Naive thymus-derived CD4-positive, alpha-beta T cell (primary cell): ENCODE data around the gene NUP43. TPM values are rescaled to one million over a fixed set of nuclear protein-coding genes. Genes with fewer than 3 reads are reported as not detected.
"Not testable (repeated sequence)": the region's sequence is repeated elsewhere in the genome, so short reads cannot be mapped to it uniquely, and the experiment has no call there.

Experiments
- ATAC-seq: fragments of 150-1000 bp; cut with Tn5 transposase; 2 replicates; pipeline ENCODE4 v1.10.0; 2021; ENCODE audit warnings: mild to moderate bottlenecking, moderate library complexity
- CTCF ChIA-PET: fragments of 350-600 bp; sonication (Branson Sonifier 250); formaldehyde crosslinking; loops from one replicate; lab custom pipeline; 2021; ENCODE audit warnings: antibody characterized with exemption; lab: Charles Lee
- POLR2A ChIA-PET: fragments of 350-600 bp; sonication (Branson Sonifier 250); formaldehyde crosslinking; loops from one replicate; lab custom pipeline; 2021; ENCODE audit warnings: antibody characterized with exemption, inconsistent platforms; lab: Charles Lee
- DNase-seq, 9 donors: peaks; one replicate each; pipeline versions ENCODE4 v3.0.0 to v3.0.0-alpha.2; 2020 to 2022; ENCODE audit warnings: mixed read lengths in 1 of 9
- H3K27ac ChIP-seq: one replicate; pipeline ENCODE4 v1.7.0; 2013; ENCODE audit warnings: mild to moderate bottlenecking, low read depth, low read length, moderate library complexity
- H3K27me3 ChIP-seq, 2 donors: one replicate each; pipeline ENCODE4 v1.7.0; 2013; ENCODE audit warnings: low read length in 2 of 2, mild to moderate bottlenecking in 2 of 2, moderate library complexity in 2 of 2; ENCODE audit not compliant: control insufficient read depth in 2 of 2, insufficient read depth in 2 of 2
- H3K36me3 ChIP-seq, 3 experiments: 1 replicate in 2 of 3; 2 replicates in 1 of 3; pipeline ENCODE4 v1.7.0; 2013; ENCODE audit warnings: low read length in 3 of 3, mild to moderate bottlenecking in 3 of 3, moderate library complexity in 1 of 3; ENCODE audit not compliant: insufficient read depth in 3 of 3, control insufficient read depth in 2 of 3
- H3K4me1 ChIP-seq, 2 donors: one replicate each; pipeline ENCODE4 v1.7.0; 2013; ENCODE audit warnings: low read length in 2 of 2, mild to moderate bottlenecking in 2 of 2, moderate library complexity in 1 of 2; ENCODE audit not compliant: control insufficient read depth in 2 of 2, insufficient read depth in 2 of 2
- H3K4me3 ChIP-seq: 2 replicates; pipeline ENCODE4 v1.7.0; 2013; ENCODE audit warnings: mild to moderate bottlenecking, low read length
- H3K9me3 ChIP-seq, 3 experiments: 1 replicate in 2 of 3; 2 replicates in 1 of 3; pipeline ENCODE4 v1.7.0; 2013; ENCODE audit warnings: low read length in 3 of 3; ENCODE audit not compliant: control insufficient read depth in 2 of 3
- H3K27ac Mint-ChIP-seq, 9 donors: one replicate each; pipeline ENCODE4 v1.8.0; 2020 to 2022; ENCODE audit warnings: mixed read lengths in 9 of 9, mild to moderate bottlenecking in 8 of 9, moderate library complexity in 5 of 9, inconsistent platforms in 2 of 9
- H3K27me3 Mint-ChIP-seq, 5 donors: one replicate each; pipeline ENCODE4 v1.8.0; 2021 to 2022; ENCODE audit warnings: mixed read lengths in 5 of 5, mild to moderate bottlenecking in 1 of 5
- H3K36me3 Mint-ChIP-seq, 5 donors: one replicate each; pipeline ENCODE4 v1.8.0; 2020 to 2022; ENCODE audit warnings: mixed read lengths in 5 of 5, mild to moderate bottlenecking in 3 of 5, inconsistent platforms in 1 of 5
- H3K4me1 Mint-ChIP-seq, 7 donors: one replicate each; pipeline ENCODE4 v1.8.0; 2020 to 2022; ENCODE audit warnings: mixed read lengths in 7 of 7, mild to moderate bottlenecking in 3 of 7, inconsistent platforms in 1 of 7
- H3K4me3 Mint-ChIP-seq, 10 donors: one replicate each; pipeline ENCODE4 v1.8.0; 2020 to 2022; ENCODE audit warnings: mild to moderate bottlenecking in 10 of 10, mixed read lengths in 10 of 10, moderate library complexity in 6 of 10, inconsistent platforms in 2 of 10
- H3K9me3 Mint-ChIP-seq, 11 donors: one replicate each; pipeline ENCODE4 v1.8.0; 2020 to 2022; ENCODE audit warnings: mixed read lengths in 11 of 11, mild to moderate bottlenecking in 4 of 11, inconsistent platforms in 1 of 11, moderate library complexity in 1 of 11
- intact Hi-C, 2 donors: fragments of 100-400 bp; cut with micrococcal nuclease; formaldehyde crosslinking; loops; one replicate each; pipeline ENCODE4 v1.15.1; 2023
- polyA plus RNA-seq, 2 donors: library from polyadenylated mRNA; unstranded; fragments of 300-500 nt; fragmentation: Illumina TruSeq; gene quantifications; one replicate each; pipeline ENCODE4 v1.2.3, GENCODE V29; 2021
- total RNA-seq, 6 experiments: library from RNA in 5 of 6; stranded (reverse) in 5 of 6; gene quantifications; 1 replicate in 5 of 6; 2 replicates in 1 of 6; pipeline ENCODE4 v1.2.3 and lab custom pipeline; 2021 to 2026

Gene NUP43
- total and polyA plus RNA-seq, 7 experiments from 2014 or later: 5.1 to 70.7 (median 20.5) TPM

DNA sequence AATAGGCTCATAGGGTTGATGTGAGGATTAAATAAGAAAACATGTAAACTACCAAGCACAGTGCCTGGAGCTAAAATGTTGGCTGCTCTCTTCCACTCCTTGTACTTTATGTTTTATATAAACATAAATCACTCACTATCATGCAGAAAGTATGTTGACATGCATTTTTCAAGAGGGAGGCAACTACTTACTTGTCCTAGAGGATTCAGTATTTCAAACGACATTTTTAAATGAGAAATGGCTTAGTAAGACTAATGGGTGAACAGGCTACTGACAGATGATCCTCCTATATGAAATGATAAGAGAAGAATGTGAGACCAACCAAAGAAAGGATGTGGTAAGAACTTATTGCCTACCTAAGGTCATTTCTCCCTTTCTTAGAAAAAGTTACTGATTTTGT is 49.4 kb downstream of the NUP43 start:
- H3K36me3 ChIP-seq: peaks cover 7 to 33% (median 8%) of the 10 kb centered on the region in 3 experiments
- no peaks in the 10 kb centered on the region for H3K4me1 ChIP-seq
- H3K4me3 ChIP-seq: no peak overlapping the region
- Mint-ChIP-seq H3K9me3 (no peaks in the 10 kb centered on the region), H3K27ac (peak overlapping the region in 4 of 9 donors; percentile 3 to 62 (median 59)), H3K27me3 (no peaks in the 10 kb centered on the region), H3K4me3 (no peak overlapping the region), H3K4me1 (peaks cover 4 to 51% (median 33%) of the 10 kb centered on the region in 7 donors), H3K36me3 (peaks cover 2 to 10% (median 8%) of the 10 kb centered on the region in 5 donors)
- CTCF ChIA-PET: interaction anchor here (0.7 kb wide), 1 partner anchor 27 kb away, joined by 3 read pairs; no protein-coding TSS in a partner anchor
- DNase-seq (no peak), ATAC-seq (no peak)
- no peak overlapping the region for H3K27ac ChIP-seq
- POLR2A ChIA-PET: no interaction called here
- H3K27me3 ChIP-seq: no peaks in the 10 kb centered on the region
- no peaks in the 10 kb centered on the region for H3K9me3 ChIP-seq
- intact Hi-C loops: no loop called here

DNA sequence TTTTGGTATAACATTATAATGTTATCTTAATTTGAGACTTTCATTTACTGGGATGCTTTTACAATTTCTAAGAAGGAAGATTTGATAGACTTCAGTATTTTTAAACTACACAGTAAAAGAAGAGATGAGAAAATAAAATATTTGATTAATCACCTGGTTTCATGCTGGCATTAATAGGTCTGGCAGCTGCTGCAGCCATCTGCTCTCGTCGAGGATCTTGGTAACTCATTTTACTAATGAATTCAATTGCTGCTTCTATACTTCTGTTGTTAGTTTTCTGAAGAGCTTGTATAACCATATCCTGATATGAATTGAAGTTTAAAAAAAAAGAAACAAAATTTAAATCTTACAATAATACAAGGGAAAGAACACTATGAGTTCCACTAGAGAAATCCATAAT is 51.4 kb downstream of the NUP43 start:
- ATAC-seq (no peak), DNase-seq (no peak)
- no peaks in the 10 kb centered on the region for H3K27me3 ChIP-seq
- H3K4me1 ChIP-seq: no peaks in the 10 kb centered on the region
- CTCF ChIA-PET: no interaction called here
- no peaks in the 10 kb centered on the region for H3K9me3 Mint-ChIP-seq
- H3K4me3 ChIP-seq: no peak overlapping the region
- no peaks in the 10 kb centered on the region for H3K9me3 ChIP-seq
- no peak overlapping the region for H3K27ac ChIP-seq
- peaks cover 7 to 14% (median 11%) of the 10 kb centered on the region in 5 donors for H3K36me3 Mint-ChIP-seq
- peak overlapping the region in 1 of 9 donors; percentile 21 for H3K27ac Mint-ChIP-seq
- intact Hi-C loops: no loop called here
- POLR2A ChIA-PET: interaction anchor here (1.3 kb wide), 1 partner anchor 22 kb away, joined by 3 read pairs; no protein-coding TSS in a partner anchor
- peaks cover 8 to 41% (median 8%) of the 10 kb centered on the region in 3 experiments for H3K36me3 ChIP-seq
- peaks cover 4 to 41% (median 28%) of the 10 kb centered on the region in 7 donors for H3K4me1 Mint-ChIP-seq
- H3K4me3 Mint-ChIP-seq: no peak overlapping the region
- H3K27me3 Mint-ChIP-seq: no peaks in the 10 kb centered on the region

DNA sequence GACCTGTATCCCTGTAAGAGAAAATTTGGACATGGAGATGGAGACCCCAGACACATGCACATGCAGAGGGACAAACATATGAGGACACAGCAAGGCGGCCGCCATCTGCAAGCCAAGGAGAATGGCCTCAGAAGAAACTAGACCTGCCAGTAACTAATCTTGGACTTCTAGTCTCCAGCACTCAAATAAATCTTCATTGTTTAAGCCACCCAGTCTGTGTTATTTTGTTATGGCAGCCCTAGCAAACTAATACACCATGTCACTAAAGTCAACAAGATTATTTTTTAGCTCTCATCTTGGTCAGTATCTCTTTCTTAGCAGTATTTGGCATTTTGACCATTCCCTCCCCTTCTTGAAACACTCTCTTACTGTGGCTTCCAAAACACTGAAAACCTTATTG is 55.1 kb downstream of the NUP43 start:
- Mint-ChIP-seq H3K9me3 (no peaks in the 10 kb centered on the region), H3K4me1 (peaks cover 15 to 32% (median 27%) of the 10 kb centered on the region in 7 donors), H3K36me3 (peaks cover 11 to 34% (median 18%) of the 10 kb centered on the region in 5 donors), H3K27me3 (no peaks in the 10 kb centered on the region), H3K4me3 (no peak overlapping the region), H3K27ac (peak overlapping the region in 2 of 9 donors; percentile 12 to 72)
- DNase-seq (no peak), ATAC-seq (no peak)
- ChIA-PET CTCF (no interaction called here), POLR2A (no interaction called here)
- Histone ChIP-seq H3K9me3 (no peaks in the 10 kb centered on the region), H3K27ac (no peak overlapping the region), H3K36me3 (peaks cover 8 to 43% (median 8%) of the 10 kb centered on the region in 3 experiments), H3K4me3 (no peak overlapping the region), H3K27me3 (no peaks in the 10 kb centered on the region), H3K4me1 (no peaks in the 10 kb centered on the region)
- intact Hi-C loops: no loop called here

DNA sequence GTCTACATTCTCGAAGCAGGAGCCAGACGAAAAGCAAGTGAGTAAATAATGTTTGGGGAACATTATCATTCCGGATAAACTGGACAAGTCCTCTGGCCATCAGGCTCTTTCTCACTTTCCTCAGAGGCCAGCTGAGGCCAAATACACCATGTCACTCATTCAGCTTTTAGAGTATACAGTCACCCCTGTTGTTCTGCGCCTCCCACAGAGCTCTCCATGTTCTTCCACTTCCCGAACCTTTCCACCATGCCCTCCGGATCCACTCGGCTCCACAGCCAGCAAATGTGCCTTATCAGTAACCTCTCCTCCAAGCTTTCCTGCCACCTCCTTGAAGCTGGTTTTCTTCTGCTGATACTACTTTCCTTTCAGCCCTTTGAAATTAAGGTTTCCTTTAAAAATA is 60.1 kb downstream of the NUP43 start:
- Histone ChIP-seq H3K27ac (no peak overlapping the region), H3K36me3 (peaks cover 4 to 33% (median 4%) of the 10 kb centered on the region in 3 experiments), H3K27me3 (no peaks in the 10 kb centered on the region), H3K9me3 (no peaks in the 10 kb centered on the region), H3K4me1 (no peaks in the 10 kb centered on the region), H3K4me3 (no peak overlapping the region)
- Mint-ChIP-seq H3K4me3 (no peak overlapping the region), H3K9me3 (no peaks in the 10 kb centered on the region), H3K4me1 (peaks cover 11 to 33% (median 27%) of the 10 kb centered on the region in 7 donors), H3K27ac (peak overlapping the region; percentile 8 to 75 (median 68)), H3K36me3 (peaks cover 11 to 40% (median 23%) of the 10 kb centered on the region in 5 donors), H3K27me3 (no peaks in the 10 kb centered on the region)
- DNase-seq: no peak
- CTCF ChIA-PET: no interaction called here
- POLR2A ChIA-PET: no interaction called here
- intact Hi-C loops: no loop called here
- ATAC-seq: no peak

DNA sequence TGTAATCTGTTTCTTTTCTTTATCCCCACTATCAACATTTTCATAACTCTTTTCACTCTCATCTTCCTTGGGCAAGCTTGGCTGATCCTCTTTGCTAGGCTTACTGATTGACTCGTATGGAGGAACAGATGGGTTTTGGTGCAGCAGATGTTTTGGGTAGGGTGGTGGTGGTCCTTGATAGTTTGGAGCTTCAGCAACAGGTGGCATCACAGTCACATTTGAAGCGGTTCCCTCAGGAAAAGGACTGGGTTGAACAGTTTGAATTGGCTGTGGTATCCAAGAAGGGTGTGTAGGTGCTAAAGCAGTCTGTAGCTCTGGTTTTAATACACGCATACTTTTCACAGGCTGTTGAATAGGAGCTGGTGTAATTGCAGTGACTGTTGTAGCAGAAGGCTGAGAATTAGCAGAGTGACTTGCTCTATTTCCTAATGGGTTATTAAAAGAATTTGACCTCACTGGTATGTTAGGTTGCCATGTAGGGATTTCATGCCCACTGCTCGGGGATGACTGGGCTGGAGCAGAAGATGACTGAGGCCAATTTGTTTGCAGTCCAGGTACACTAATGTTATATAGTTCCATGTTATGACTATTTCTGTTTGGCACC is 63.0 kb downstream of the NUP43 start:
- H3K27ac Mint-ChIP-seq: peak overlapping the region in 2 of 9 donors; percentile 12 to 72
- Histone ChIP-seq H3K4me1 (no peaks in the 10 kb centered on the region), H3K27me3 (no peaks in the 10 kb centered on the region), H3K9me3 (no peaks in the 10 kb centered on the region), H3K4me3 (no peak overlapping the region), H3K36me3 (peaks cover 0 to 33% (median 7%) of the 10 kb centered on the region in 3 experiments), H3K27ac (no peak overlapping the region)
- CTCF ChIA-PET: no interaction called here
- no peak overlapping the region for H3K4me3 Mint-ChIP-seq
- peaks cover 13 to 32% (median 23%) of the 10 kb centered on the region in 7 donors for H3K4me1 Mint-ChIP-seq
- H3K27me3 Mint-ChIP-seq: no peaks in the 10 kb centered on the region
- ATAC-seq (no peak), DNase-seq (no peak)
- POLR2A ChIA-PET: no interaction called here
- no peaks in the 10 kb centered on the region for H3K9me3 Mint-ChIP-seq
- H3K36me3 Mint-ChIP-seq: peaks cover 8 to 36% (median 23%) of the 10 kb centered on the region in 5 donors
- intact Hi-C loops: no loop called here

DNA sequence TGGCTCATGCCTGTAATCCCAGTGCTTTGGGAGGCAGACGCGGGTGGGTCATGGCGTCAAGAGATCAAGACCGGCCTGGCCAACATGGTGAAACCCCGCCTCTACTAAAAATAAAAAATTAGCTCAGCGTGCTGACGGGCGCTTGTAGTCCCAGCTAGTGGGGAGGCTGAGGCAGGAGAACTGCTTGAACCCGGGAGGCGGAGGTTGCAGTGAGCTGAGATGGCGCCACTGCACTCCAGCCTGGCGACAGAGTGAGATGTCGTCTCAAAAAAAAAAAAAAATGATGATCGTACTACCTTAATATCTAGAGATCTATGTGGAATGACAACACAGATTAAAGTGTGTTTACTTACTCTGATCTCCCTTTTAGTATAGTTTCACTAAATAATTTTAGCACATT is 64.5 kb downstream of the NUP43 start:
- H3K4me3 ChIP-seq, H3K9me3 ChIP-seq, H3K27ac Mint-ChIP-seq, H3K27ac ChIP-seq, CTCF ChIA-PET, H3K9me3 Mint-ChIP-seq, H3K27me3 Mint-ChIP-seq, H3K27me3 ChIP-seq, DNase-seq, H3K4me1 ChIP-seq, ATAC-seq, H3K4me3 Mint-ChIP-seq, intact Hi-C loops: not testable (repeated sequence)
- peaks cover 0 to 34% (median 7%) of the 10 kb centered on the region in 3 experiments for H3K36me3 ChIP-seq
- Mint-ChIP-seq H3K36me3 (peaks cover 8 to 40% (median 30%) of the 10 kb centered on the region in 5 donors), H3K4me1 (peaks cover 8 to 32% (median 21%) of the 10 kb centered on the region in 7 donors)
- POLR2A ChIA-PET: interaction anchor here (1.2 kb wide), 1 partner anchor 36 kb away, joined by 3 read pairs; no protein-coding TSS in a partner anchor
